ENCODE data around the gene TTLL9. TPM values are rescaled to one million over a fixed set of nuclear protein-coding genes. Genes with fewer than 3 reads are reported as not detected.

The TTLL9 gene
- total RNA-seq, 4 donors from 2014 or later = 0.16 TPM; not detected in 3

DNA sequence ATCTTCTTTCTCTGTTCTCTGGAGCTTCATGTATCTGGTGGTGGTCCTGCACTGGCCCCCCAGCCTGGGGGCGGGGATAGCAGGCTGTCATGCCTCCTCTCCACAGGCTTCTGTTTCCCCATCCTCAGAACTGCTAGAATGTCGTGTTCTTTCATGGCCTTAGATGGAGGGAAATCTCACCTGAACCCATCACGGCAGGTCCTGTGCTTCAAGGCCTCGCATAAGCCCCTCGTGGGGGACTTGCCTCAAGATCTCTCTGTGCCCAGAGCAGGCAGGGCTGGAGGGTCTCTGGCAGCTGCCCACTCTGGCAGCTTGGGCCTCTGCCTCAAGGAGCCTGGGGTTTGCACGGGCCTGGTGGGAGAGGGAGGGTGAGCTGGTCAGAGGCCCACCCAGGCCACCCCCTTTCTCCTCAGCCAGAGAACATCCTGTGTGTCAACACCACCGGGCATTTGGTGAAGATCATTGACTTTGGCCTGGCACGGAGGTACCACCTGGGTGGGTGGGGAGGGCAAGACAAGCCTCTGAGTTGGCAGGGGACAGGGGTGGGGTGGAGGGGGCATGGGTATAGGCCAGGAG lies 39.9 kb upstream of the TTLL9 start:
- H3K4me3 ChIP-seq (ENCODE audit: low read depth, poor library complexity, severe bottlenecking) = no peak overlapping the region
- WGBS, 2 donors = 86 to 95% methylated on average over 6 to 7 of the region's 8 CpGs
- no peak for TF ChIP-seq POLR2A (IDR thresholded peaks at IDR 0.05)
- TF ChIP-seq, protein P1, sequence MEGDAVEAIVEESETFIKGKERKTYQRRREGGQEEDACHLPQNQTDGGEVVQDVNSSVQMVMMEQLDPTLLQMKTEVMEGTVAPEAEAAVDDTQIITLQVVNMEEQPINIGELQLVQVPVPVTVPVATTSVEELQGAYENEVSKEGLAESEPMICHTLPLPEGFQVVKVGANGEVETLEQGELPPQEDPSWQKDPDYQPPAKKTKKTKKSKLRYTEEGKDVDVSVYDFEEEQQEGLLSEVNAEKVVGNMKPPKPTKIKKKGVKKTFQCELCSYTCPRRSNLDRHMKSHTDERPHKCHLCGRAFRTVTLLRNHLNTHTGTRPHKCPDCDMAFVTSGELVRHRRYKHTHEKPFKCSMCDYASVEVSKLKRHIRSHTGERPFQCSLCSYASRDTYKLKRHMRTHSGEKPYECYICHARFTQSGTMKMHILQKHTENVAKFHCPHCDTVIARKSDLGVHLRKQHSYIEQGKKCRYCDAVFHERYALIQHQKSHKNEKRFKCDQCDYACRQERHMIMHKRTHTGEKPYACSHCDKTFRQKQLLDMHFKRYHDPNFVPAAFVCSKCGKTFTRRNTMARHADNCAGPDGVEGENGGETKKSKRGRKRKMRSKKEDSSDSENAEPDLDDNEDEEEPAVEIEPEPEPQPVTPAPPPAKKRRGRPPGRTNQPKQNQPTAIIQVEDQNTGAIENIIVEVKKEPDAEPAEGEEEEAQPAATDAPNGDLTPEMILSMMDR (IDR thresholded peaks at IDR 0.05) = no peak
- no peak for DNase-seq (ENCODE audit: low spot score in 2 of 2)
- intact Hi-C loops (cut with DNase I; ENCODE audit: low total_unique reads) = no loop called here

GRCh38 chr20:31831211-31831610 lies 39.2 kb upstream of the TTLL9 start:
- WGBS, 2 donors = 91 to 94% methylated on average over 6 of the region's 6 CpGs
- H3K4me3 ChIP-seq (ENCODE audit: low read depth, poor library complexity, severe bottlenecking) = no peak overlapping the region
- no peak for DNase-seq (ENCODE audit: low spot score in 2 of 2)
- no peak for TF ChIP-seq POLR2A (IDR thresholded peaks at IDR 0.05)
- TF ChIP-seq, protein P1 (IDR thresholded peaks at IDR 0.05) = no peak
- intact Hi-C loops (cut with DNase I; ENCODE audit: low total_unique reads) = no loop called here

DNA sequence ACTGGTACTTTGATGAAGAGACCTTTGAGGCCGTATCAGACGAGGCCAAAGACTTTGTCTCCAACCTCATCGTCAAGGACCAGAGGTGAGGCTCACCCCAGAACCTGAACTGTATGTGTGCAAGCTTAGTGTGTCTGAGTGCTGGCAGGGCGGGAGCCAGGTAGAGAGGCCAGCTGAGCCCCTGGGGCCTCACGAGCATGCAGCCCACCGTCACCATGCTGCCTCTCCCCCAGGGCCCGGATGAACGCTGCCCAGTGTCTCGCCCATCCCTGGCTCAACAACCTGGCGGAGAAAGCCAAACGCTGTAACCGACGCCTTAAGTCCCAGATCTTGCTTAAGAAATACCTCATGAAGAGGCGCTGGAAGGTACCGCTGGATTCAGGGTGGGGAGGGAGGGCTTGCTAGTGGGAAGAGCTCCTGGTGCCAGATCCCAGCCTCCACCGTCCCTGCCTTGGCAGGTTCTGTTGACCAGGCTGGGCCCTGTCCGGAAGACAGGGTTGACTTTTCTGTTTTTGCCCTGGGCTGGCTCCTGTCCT lies 38.6 kb upstream of the TTLL9 start:
- intact Hi-C loops (cut with DNase I; ENCODE audit: low total_unique reads) = no loop called here
- no peak overlapping the region for H3K4me3 ChIP-seq (ENCODE audit: low read depth, poor library complexity, severe bottlenecking)
- no peak for DNase-seq (ENCODE audit: low spot score in 2 of 2)
- WGBS, 2 donors = 80 to 85% methylated on average over 17 of the region's 17 CpGs
- TF ChIP-seq, protein P1 (IDR thresholded peaks at IDR 0.05) = no peak
- no peak for TF ChIP-seq POLR2A (IDR thresholded peaks at IDR 0.05)

DNA sequence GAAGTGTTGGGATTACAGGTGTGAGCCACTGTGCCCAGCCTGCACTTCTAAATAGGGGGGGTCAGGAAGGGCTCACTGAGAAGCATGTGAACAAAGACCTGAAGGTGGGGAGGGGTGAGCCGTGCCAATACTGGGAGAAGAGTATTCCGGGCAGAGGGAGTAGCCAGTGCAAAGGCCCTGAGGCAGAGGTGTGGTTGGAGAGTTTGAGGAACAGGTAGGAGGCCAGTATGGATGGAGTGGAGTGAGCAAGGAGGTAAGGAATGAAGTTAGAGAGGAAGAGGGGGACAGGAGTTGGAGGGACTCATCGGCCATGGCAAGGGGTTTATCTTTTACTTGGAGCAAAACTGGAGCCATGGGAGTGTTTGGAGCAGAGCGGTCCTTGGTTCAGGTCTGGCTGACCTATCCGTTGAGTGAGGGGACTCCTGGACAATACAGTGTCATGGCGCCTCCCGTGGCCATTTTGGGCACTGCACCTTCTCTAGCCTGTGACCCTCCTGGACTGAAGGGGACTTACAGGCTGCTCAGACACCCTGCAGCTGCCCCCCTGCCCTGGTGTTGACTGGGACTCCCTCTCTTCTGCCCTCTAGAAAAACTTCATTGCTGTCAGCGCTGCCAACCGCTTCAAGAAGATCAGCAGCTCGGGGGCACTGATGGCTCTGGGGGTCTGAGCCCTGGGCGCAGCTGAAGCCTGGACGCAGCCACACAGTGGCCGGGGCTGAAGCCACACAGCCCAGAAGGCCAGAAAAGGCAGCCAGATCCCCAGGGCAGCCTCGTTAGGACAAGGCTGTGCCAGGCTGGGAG lies 37.1 kb upstream of the TTLL9 start:
- H3K4me3 ChIP-seq (ENCODE audit: low read depth, poor library complexity, severe bottlenecking) = no peak overlapping the region
- 56 to 61% methylated on average over 12 to 14 of the region's 14 CpGs for WGBS, 2 donors
- intact Hi-C loops (cut with DNase I; ENCODE audit: low total_unique reads) = no loop called here
- peak in 1 of 2 donors; percentile 92 for DNase-seq (ENCODE audit: low spot score in 2 of 2)
- no peak for TF ChIP-seq POLR2A (IDR thresholded peaks at IDR 0.05)
- TF ChIP-seq, protein P1 (IDR thresholded peaks at IDR 0.05) = peak in 1 of 3 donors; percentile 29

DNA sequence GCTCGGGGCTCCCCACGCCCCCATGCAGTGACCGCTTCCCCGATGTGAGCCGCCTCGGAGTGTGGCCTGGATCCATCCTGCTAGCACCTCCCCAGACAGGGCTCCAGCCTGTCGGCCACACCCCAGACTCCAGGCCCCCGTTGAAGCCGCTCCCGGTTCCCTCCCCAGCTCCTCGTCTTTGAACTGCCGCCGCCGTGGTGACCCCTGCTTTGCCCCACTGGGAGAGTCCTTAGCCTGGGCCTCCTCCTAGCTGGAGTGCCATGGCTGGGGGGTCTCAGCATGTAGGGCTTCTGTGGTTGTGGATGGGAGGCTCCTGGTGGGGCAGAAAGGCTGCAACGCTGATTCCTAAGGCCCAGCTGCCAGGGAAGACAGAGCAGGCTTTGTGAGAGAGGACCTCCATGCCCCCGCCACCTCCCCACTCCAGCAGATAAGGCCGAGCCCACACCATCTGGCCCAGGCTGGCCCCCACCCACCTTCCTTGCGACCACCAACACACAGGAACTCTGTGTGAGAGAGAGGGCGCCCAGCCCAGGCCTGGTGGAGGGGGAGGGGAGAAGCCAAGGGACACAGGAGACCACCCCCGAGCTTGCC lies 36.4 kb upstream of the TTLL9 start:
- H3K4me3 ChIP-seq (ENCODE audit: low read depth, poor library complexity, severe bottlenecking) = no peak overlapping the region
- intact Hi-C loops (cut with DNase I; ENCODE audit: low total_unique reads) = no loop called here
- no peak for TF ChIP-seq POLR2A (IDR thresholded peaks at IDR 0.05)
- TF ChIP-seq, protein P1 (IDR thresholded peaks at IDR 0.05) = no peak
- no peak for DNase-seq (ENCODE audit: low spot score in 2 of 2)
- 75% methylated on average over 17 of the region's 20 CpGs for WGBS, 2 donors

All from lower leg skin (tissue), 4 donors.